ENCODE results near the gene CRYBA1.
A peak's percentile ranks its signal among the peaks of the same experiment; 100 is the strongest.
"Not testable (repeated sequence)": the region's sequence is repeated elsewhere in the genome, so short reads cannot be mapped to it uniquely, and the experiment has no call there.

Gene CRYBA1, protein sequence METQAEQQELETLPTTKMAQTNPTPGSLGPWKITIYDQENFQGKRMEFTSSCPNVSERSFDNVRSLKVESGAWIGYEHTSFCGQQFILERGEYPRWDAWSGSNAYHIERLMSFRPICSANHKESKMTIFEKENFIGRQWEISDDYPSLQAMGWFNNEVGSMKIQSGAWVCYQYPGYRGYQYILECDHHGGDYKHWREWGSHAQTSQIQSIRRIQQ

DNA sequence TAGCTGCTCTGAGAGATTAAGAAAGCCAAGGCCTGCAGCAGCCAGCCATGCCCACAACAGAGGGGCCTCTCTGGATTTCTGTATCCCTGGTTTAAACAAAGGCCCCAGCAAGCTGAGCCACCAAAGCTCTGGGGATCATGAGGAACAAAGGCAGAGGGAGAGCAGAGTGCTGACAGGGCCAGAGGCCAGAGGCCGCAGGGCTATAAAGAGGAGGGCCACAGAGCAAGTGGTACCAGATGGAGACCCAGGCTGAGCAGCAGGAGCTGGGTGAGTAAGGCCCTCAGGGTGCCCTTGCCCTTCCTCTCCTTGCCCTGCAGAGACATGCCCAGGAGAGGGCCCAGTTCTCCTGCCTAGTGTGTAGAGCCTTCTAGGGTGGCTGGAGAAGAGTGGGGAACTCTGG, at the start of gene CRYBA1:
CRYBA1 (plus strand) TSS at position 232 of the 400 bp plus-strand sequence; CDS start at position 237, 5 bp downstream.
- peaks cover 23% of the 10 kb centered on the region for H3K4me1 Mint-ChIP-seq
- no peak for DNase-seq
- no peaks in the 10 kb centered on the region for H3K36me3 Mint-ChIP-seq (ENCODE audit: low read depth)
- TF ChIP-seq, protein P1, sequence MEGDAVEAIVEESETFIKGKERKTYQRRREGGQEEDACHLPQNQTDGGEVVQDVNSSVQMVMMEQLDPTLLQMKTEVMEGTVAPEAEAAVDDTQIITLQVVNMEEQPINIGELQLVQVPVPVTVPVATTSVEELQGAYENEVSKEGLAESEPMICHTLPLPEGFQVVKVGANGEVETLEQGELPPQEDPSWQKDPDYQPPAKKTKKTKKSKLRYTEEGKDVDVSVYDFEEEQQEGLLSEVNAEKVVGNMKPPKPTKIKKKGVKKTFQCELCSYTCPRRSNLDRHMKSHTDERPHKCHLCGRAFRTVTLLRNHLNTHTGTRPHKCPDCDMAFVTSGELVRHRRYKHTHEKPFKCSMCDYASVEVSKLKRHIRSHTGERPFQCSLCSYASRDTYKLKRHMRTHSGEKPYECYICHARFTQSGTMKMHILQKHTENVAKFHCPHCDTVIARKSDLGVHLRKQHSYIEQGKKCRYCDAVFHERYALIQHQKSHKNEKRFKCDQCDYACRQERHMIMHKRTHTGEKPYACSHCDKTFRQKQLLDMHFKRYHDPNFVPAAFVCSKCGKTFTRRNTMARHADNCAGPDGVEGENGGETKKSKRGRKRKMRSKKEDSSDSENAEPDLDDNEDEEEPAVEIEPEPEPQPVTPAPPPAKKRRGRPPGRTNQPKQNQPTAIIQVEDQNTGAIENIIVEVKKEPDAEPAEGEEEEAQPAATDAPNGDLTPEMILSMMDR (IDR thresholded peaks at IDR 0.05): no peak
- no peaks in the 10 kb centered on the region for H3K9me3 Mint-ChIP-seq
- no peaks in the 10 kb centered on the region for H3K27me3 Mint-ChIP-seq (ENCODE audit: low read depth, poor library complexity)
- H3K4me3 Mint-ChIP-seq: no peak within 1 kb of the TSS
- H3K27ac Mint-ChIP-seq: peak within 1 kb of the TSS; percentile 73

DNA sequence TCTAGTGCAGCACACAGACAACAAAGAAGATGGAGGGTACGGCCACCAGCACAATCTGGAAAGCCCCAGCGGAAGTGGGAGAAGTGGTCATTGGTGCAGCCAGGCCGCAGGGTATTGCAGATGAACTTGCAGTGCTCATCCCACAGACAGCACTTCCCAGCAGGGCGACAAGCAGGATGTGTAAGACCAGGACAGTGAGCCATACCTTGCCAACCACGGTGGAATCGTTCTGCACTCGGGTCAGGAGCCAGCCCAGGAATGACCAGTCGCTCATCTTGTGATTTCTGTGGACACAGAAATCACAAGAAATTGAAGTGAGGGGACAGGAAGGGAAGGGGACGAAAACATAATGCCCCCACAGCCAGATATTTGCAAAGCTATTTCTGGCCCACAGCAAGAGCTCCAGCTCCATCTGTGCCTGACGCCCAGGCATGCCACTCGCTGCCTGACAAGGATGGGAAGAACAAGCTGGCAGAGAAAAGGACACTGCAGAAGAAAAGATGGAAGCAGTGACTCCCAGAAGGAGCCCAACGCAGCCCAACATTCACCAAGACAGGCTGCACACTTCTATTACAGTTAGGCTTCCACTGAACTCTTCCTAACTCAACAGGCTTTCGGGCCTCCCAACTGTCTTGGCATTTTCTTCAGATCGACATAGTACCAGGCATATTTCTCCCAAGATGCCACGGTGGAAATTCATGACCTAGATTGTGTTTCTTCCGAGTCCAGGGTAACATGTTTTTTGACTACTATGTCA, 49.0 kb upstream of the CRYBA1 start:
- Mint-ChIP-seq H3K36me3 (ENCODE audit: low read depth) (no peaks in the 10 kb centered on the region), H3K27me3 (ENCODE audit: low read depth, poor library complexity) (peaks cover 13% of the 10 kb centered on the region), H3K9me3 (no peaks in the 10 kb centered on the region), H3K4me1 (peaks cover 9% of the 10 kb centered on the region), H3K27ac (no peak overlapping the region), H3K4me3 (no peak overlapping the region)
- TF ChIP-seq, protein P1 (IDR thresholded peaks at IDR 0.05): no peak
- no peak for DNase-seq

DNA sequence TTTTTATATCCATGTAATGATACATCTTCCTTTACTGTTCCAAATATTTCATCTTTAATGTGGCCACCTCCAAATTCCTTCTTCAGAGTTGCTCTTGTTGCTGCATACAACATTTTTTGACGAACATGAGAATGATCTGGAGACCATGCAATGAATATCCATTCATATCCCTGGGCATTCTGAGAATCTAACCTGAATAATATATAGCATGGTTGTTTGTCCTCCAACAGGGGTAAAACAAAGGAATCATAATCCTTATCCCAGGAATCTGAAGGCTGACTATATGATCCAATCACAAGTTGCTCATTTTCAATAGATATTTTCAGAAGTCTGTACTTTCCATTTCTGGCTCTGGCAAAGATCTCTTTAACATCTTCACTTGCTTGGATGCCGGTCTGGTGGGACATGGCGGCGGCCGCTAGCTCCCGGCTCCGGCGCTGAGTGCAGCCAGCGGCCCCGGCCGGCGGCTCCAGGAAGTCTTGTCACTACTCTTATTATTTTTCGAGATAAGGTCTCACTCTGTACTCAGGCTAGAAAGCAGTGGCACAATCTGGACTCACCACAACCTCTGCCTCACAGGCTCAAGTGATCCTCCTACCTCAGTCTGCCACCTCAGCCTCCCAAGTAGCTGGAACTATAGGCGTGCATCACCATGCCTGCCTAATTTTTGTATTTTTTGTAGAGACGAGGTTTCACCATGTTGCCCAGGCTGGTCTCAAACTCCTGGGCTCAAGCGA, 42.4 kb upstream of the CRYBA1 start:
- not testable (repeated sequence) for DNase-seq; H3K36me3 Mint-ChIP-seq (ENCODE audit: low read depth); H3K9me3 Mint-ChIP-seq; H3K4me3 Mint-ChIP-seq; H3K27ac Mint-ChIP-seq; H3K4me1 Mint-ChIP-seq
- peaks cover 20% of the 10 kb centered on the region for H3K27me3 Mint-ChIP-seq (ENCODE audit: low read depth, poor library complexity)

DNA sequence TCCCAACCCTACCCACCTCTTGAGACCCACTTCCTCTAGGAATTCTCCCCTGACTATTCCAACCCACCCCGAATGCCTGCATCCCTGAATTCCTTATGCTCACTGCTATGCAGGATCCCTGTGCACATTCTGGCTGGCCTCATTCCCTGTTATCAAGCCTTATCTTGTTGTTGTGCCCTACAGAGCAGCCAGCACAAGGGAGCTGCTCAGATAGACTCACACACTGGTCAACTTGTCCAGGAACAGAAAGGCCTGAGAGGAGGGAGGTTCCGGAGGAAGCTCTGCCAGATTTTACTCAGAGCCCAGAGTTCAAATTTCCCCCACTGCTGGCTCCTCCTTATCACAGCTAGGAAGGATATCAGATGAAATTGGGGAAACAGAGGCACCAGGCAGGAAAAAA, 41.6 kb upstream of the CRYBA1 start:
- Mint-ChIP-seq H3K9me3 (no peaks in the 10 kb centered on the region), H3K36me3 (ENCODE audit: low read depth) (no peaks in the 10 kb centered on the region)

DNA sequence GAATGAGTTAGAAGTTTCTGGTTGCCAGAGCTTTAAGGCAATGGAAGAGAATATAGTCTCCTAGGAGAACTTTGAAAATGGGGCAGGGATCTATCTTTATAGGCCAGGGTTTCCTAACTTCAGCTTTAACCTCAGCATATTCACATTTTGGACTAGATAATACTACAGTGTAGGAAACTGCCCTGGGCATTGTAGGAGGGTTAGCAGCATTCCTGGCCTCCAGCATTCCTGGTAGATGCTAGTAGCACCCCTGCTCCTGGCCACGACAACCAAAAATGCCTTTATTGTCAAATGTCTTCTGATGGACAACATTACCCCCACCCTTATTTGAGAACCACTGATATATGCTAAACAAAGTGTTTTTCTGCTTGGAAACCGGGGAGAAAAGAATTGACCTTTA, 38.7 kb upstream of the CRYBA1 start:
- Mint-ChIP-seq H3K27me3 (ENCODE audit: low read depth, poor library complexity) (peaks cover 12% of the 10 kb centered on the region), H3K4me3 (no peak overlapping the region), H3K4me1 (no peaks in the 10 kb centered on the region), H3K36me3 (ENCODE audit: low read depth) (no peaks in the 10 kb centered on the region), H3K27ac (no peak overlapping the region), H3K9me3 (no peaks in the 10 kb centered on the region)
- DNase-seq: no peak
- TF ChIP-seq, protein P1 (IDR thresholded peaks at IDR 0.05): no peak

More for the DNA sequence above, 41.6 kb upstream of the CRYBA1 start:
- Mint-ChIP-seq H3K27ac (no peak overlapping the region), H3K4me1 (no peaks in the 10 kb centered on the region), H3K27me3 (ENCODE audit: low read depth, poor library complexity) (peaks cover 20% of the 10 kb centered on the region), H3K4me3 (no peak overlapping the region)
- TF ChIP-seq, protein P1 (IDR thresholded peaks at IDR 0.05): no peak
- DNase-seq: no peak

DNA sequence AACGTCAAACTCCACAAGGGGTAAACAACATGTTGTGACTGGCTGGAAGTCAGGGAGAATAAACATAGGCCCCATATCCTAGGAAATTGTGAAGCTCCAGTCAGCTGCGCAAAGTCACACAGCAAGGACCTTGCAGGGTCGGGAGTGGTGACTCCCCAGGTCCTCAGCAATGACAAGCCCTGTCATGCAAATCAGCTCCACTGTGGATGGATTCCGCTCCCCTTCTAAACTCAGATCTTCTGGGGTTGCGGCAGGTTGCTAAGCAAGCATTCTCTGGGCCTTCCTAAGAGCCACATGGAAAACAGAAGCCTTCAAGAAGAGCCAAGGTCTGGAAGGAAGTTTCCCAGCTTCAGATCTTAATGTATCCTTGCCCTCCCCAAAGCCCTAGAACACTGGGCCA, 37.6 kb upstream of the CRYBA1 start:
- H3K9me3 Mint-ChIP-seq: no peaks in the 10 kb centered on the region
- no peaks in the 10 kb centered on the region for H3K4me1 Mint-ChIP-seq
- TF ChIP-seq, protein P1 (IDR thresholded peaks at IDR 0.05): no peak
- peaks cover 10% of the 10 kb centered on the region for H3K27me3 Mint-ChIP-seq (ENCODE audit: low read depth, poor library complexity)
- H3K4me3 Mint-ChIP-seq: no peak overlapping the region
- no peak for DNase-seq
- H3K36me3 Mint-ChIP-seq (ENCODE audit: low read depth): no peaks in the 10 kb centered on the region
- no peak overlapping the region for H3K27ac Mint-ChIP-seq

Measured in nephron progenitor cell (in vitro differentiated cells).